Measurements from ENCODE around the gene TAP1. TPM values are rescaled to one million over a fixed set of nuclear protein-coding genes. Genes with fewer than 3 reads are reported as not detected.

Gene TAP1
- total and polyA plus RNA-seq, 8 donors = 7.8 to 32.1 (median 15.2) TPM

DNA sequence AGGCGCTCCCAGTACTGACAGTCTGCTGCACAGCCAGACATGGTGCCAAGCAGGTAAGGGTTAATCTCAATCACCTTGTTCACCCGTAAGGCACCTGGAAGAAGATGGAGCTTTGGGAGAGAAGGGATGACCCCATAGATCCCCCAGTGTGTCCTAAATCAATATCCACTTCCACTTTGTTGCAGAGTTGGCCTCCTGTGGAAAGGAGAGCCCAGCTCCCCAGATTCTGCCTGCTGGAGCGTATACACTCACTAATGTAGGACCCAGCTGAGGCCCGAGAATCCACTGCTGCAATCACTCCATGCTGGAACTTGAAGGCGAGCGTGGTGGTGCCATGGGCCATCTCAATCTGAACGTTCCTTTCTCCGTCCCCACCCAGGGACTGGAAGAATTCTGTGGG lies 10.8 kb downstream of the TAP1 start:
- 87 to 90% methylated on average over 8 of the region's 8 CpGs for WGBS, 2 donors
- Histone ChIP-seq H3K36me3 (peaks cover 6 to 7% (median 7%) of the 10 kb centered on the region in 3 donors), H3K9me3 (no peaks in the 10 kb centered on the region), H3K27ac (no peak overlapping the region), H3K27me3 (no peaks in the 10 kb centered on the region), H3K4me1 (peaks cover 0 to under 1% (median 0%) of the 10 kb centered on the region in 3 donors), H3K4me3 (peak overlapping the region in 1 of 4 donors; percentile 70)
- DNase-seq = no peak
- ATAC-seq = no peak
- intact Hi-C loops (cut with DNase I) = no loop called here
- no peak for FAIRE-seq
- no peak for TF ChIP-seq CTCF (IDR thresholded peaks at IDR 0.05)

DNA sequence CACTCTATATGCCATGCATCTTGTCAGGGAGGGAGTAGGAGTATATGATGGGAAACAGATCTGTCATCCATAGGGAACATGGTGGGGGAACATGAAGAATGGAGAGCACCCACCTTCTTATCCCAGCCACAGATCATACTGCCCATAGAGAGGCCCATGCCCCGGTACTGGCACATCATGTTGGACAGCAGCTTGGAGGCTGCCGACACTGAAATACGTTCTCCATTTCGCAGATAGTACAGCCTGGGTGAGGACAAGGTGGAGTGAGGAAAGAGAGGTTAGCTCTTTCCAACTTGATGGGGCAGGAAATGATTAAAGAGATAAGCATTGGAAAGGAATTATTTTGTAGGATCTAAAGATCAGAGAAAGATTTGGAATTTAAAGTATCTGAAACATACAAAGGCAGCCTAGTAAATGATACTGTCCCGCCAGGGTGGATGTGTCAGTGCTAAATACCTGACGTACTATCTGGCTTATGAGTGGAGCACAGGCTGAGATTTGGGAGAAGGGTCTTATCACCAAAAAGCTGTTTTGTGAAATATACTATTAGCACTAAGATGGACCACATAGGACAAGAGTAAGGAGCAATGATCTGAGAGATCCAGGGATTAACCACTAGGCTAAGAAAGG lies 11.4 kb downstream of the TAP1 start:
- Histone ChIP-seq H3K27ac (no peak overlapping the region), H3K36me3 (peaks cover 4% of the 10 kb centered on the region in 3 donors), H3K27me3 (no peaks in the 10 kb centered on the region), H3K9me3 (no peaks in the 10 kb centered on the region), H3K4me3 (no peak overlapping the region), H3K4me1 (peaks cover 0 to 3% (median 0%) of the 10 kb centered on the region in 3 donors)
- no peak for TF ChIP-seq CTCF (IDR thresholded peaks at IDR 0.05)
- WGBS, 2 donors = 91 to 92% methylated on average over 6 of the region's 6 CpGs
- intact Hi-C loops (cut with DNase I) = no loop called here
- FAIRE-seq (no peak), ATAC-seq (no peak), DNase-seq (no peak)

DNA sequence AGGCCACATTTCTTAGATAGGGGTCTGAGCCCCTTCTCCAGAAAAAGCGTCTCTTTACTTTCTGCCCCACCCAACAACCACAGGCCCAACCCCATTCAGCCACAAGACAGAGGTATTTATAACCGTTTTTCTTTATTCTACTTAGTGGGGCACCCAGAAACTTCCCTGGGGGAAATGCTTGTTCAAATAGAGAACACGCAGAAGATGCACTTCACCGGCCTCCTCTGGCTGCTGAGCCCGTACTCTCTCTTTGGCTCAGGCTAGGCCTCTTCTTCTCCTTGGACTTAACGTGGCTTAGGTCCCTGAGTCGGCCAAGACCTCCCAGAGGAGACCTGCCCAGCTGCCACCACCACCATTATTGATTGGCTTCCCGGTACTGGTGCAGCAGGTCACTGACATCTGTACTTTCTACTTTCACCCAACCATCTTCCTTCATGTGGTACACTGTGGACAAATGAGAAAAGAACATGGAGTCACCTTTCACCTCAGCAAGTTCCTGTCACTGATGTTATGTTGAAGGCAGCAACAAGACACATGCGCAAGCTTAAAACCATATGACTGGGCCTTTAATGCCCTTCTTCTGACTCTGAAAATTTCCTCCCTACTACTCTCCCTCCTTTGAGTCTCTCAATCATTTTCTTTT lies 12.8 kb downstream of the TAP1 start:
- FAIRE-seq (no peak), DNase-seq (no peak), ATAC-seq (no peak)
- Histone ChIP-seq H3K4me3 (no peak overlapping the region), H3K36me3 (no peaks in the 10 kb centered on the region), H3K27ac (no peak overlapping the region), H3K9me3 (no peaks in the 10 kb centered on the region), H3K4me1 (peaks cover 0 to 3% (median 0%) of the 10 kb centered on the region in 3 donors), H3K27me3 (no peaks in the 10 kb centered on the region)
- intact Hi-C loops (cut with DNase I) = no loop called here
- TF ChIP-seq CTCF (IDR thresholded peaks at IDR 0.05) = no peak
- WGBS, 2 donors = 82 to 83% methylated on average over 9 of the region's 9 CpGs

DNA sequence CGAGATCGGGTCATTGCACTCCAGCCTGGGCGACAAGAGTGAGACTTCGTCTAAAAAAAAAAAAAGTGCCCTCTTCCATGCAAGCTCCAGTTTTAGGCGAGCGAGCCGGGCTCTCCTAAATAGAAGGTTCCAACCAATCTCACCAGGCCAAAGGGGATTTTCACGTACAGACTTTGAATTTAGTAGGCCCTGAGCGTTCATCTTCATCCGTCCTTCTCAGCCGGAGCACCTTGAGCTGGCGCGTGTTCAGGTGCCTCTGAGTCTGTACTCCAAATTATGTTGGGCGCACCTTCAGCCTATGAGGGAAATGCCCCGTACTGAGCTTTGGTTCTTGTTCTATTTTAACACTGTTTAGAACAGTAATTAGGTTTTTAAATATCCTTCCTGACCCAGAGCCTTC lies 14.1 kb downstream of the TAP1 start:
- Histone ChIP-seq H3K4me1 (peaks cover 0 to 3% (median 0%) of the 10 kb centered on the region in 3 donors), H3K4me3 (no peak overlapping the region), H3K27me3 (no peaks in the 10 kb centered on the region), H3K36me3 (no peaks in the 10 kb centered on the region), H3K27ac (peak overlapping the region in 2 of 4 donors; percentile 87 to 89), H3K9me3 (no peaks in the 10 kb centered on the region)
- intact Hi-C loops (cut with DNase I) = no loop called here
- no peak for TF ChIP-seq CTCF (IDR thresholded peaks at IDR 0.05)
- 79 to 80% methylated on average over 15 of the region's 15 CpGs for WGBS, 2 donors
- ATAC-seq (no peak), FAIRE-seq (no peak), DNase-seq (no peak)
